IMR-90 (cell line): Measurements from ENCODE around the gene DDX6. TPM values are rescaled to one million over a fixed set of nuclear protein-coding genes. Genes with fewer than 3 reads are reported as not detected.

Experiments
- ATAC-seq: fragments of 200-7000 bp; cut with Tn5 transposase; 2 replicates; pipeline ENCODE4 v1.9.1; 2020; ENCODE audit warnings: low read depth, mild to moderate bottlenecking, moderate library complexity
- BruUV-seq: library from RNA; stranded (reverse); fragments of 400-500 nt; replicated peaks from 2 replicates; lab custom pipeline; 2021; lab: Mats Ljungman, UMichigan
- CTCF ChIA-PET: fragments of 300-600 bp; formaldehyde crosslinking; extraction: SDS; loops from one replicate; lab custom pipeline; 2021; ENCODE audit warnings: antibody characterized with exemption; lab: Yijun Ruan, JAX
- POLR2A ChIA-PET: fragments of 300-600 bp; sonication (Branson Sonifier 250); formaldehyde crosslinking; loops from one replicate; lab custom pipeline; 2022; ENCODE audit warnings: antibody characterized with exemption; ENCODE audit not compliant: unreplicated experiment; lab: Charles Lee
- DNase-seq: peaks from one replicate; pipeline ENCODE4 v3.0.0; 2013
- H2AFZ ChIP-seq: replicated peaks from 2 replicates; pipeline ENCODE3; 2013; ENCODE audit warnings: low read length, mild to moderate bottlenecking; ENCODE audit not compliant: poor library complexity
- H2AK5ac ChIP-seq: 2 replicates; pipeline ENCODE4 v1.6.1; 2013; ENCODE audit warnings: low read depth, low read length, inconsistent platforms
- H2AK9ac ChIP-seq: replicated peaks from 2 replicates; pipeline ENCODE3; 2013; ENCODE audit warnings: mild to moderate bottlenecking, low read depth, low read length, moderate library complexity; ENCODE audit not compliant: poor library complexity
- H2BK120ac ChIP-seq: 2 replicates; pipeline ENCODE4 v1.6.1; 2013; ENCODE audit warnings: low read depth, low read length, inconsistent platforms
- H2BK15ac ChIP-seq: 3 replicates; pipeline ENCODE4 v1.6.1; 2013; ENCODE audit warnings: low read depth, low read length, inconsistent platforms
- H2BK20ac ChIP-seq: 2 replicates; pipeline ENCODE4 v1.6.1; 2013; ENCODE audit warnings: low read depth, mild to moderate bottlenecking, inconsistent platforms, low read length, moderate library complexity
- H2BK5ac ChIP-seq: 2 replicates; pipeline ENCODE4 v1.6.1; 2013; ENCODE audit warnings: mild to moderate bottlenecking, low read depth, low read length, inconsistent platforms; ENCODE audit not compliant: poor library complexity, severe bottlenecking
- H3K14ac ChIP-seq: replicated peaks from 2 replicates; pipeline ENCODE4 v1.6.1; 2013; ENCODE audit warnings: low read depth, low read length, inconsistent platforms
- H3K18ac ChIP-seq: 2 replicates; pipeline ENCODE4 v1.6.1; 2013; ENCODE audit warnings: low read depth, low read length, control low read depth
- H3K23ac ChIP-seq: 2 replicates; pipeline ENCODE4 v1.6.1; 2013; ENCODE audit warnings: low read depth, low read length, inconsistent platforms
- H3K27ac ChIP-seq: 2 replicates; pipeline ENCODE4 v1.5.1; 2013; ENCODE audit warnings: mild to moderate bottlenecking, control low read depth, low read length; ENCODE audit not compliant: insufficient read depth
- H3K27me3 ChIP-seq: 2 replicates; pipeline ENCODE4 v1.6.1; 2013; ENCODE audit warnings: low read length; ENCODE audit not compliant: control insufficient read depth, insufficient read depth
- H3K36me3 ChIP-seq: 2 replicates; pipeline ENCODE4 v1.6.1; 2013; ENCODE audit warnings: low read length, mixed read lengths; ENCODE audit not compliant: control insufficient read depth, insufficient read depth
- H3K4ac ChIP-seq: 2 replicates; pipeline ENCODE4 v1.6.1; 2013; ENCODE audit warnings: low read depth, low read length, inconsistent platforms
- H3K4me1 ChIP-seq: 2 replicates; pipeline ENCODE4 v1.6.1; 2013; ENCODE audit warnings: low read length, mixed read lengths; ENCODE audit not compliant: control insufficient read depth, insufficient read depth
- H3K4me2 ChIP-seq: 2 replicates; pipeline ENCODE4 v1.6.1; 2013; ENCODE audit warnings: low read depth, mild to moderate bottlenecking, control low read depth, low read length, moderate library complexity
- H3K4me3 ChIP-seq: 2 replicates; pipeline ENCODE4 v1.5.1; 2013; ENCODE audit warnings: low read depth, mild to moderate bottlenecking, control low read depth, low read length, moderate library complexity; ENCODE audit not compliant: insufficient read depth
- H3K56ac ChIP-seq: 2 replicates; pipeline ENCODE4 v1.6.1; 2013; ENCODE audit warnings: low read length, inconsistent platforms; ENCODE audit not compliant: insufficient read depth; ENCODE audit errors: extremely low read depth
- H3K79me1 ChIP-seq, 2 experiments: 2 replicates each; pipeline ENCODE4 v1.6.1; 2013; ENCODE audit warnings: low read length in 2 of 2, inconsistent platforms in 1 of 2, low read depth in 1 of 2
- H3K9ac ChIP-seq: 2 replicates; pipeline ENCODE4 v1.6.1; 2013; ENCODE audit warnings: low read depth, low read length, control low read depth
- H3K9me1 ChIP-seq: 2 replicates; pipeline ENCODE4 v1.6.1; 2013; ENCODE audit warnings: low read length, inconsistent platforms; ENCODE audit not compliant: insufficient read depth
- H3K9me3 ChIP-seq: 2 replicates; pipeline ENCODE4 v1.6.1; 2013; ENCODE audit warnings: low read length; ENCODE audit not compliant: control insufficient read depth, insufficient read depth
- H4K20me1 ChIP-seq: 2 replicates; pipeline ENCODE4 v1.6.1; 2013; ENCODE audit warnings: low read length, inconsistent platforms; ENCODE audit not compliant: insufficient read depth
- H4K5ac ChIP-seq: 2 replicates; pipeline ENCODE4 v1.6.1; 2013; ENCODE audit warnings: mild to moderate bottlenecking, low read depth, low read length, control low read depth
- H4K8ac ChIP-seq, 2 experiments: 2 replicates each; pipeline ENCODE4 v1.6.1; 2013; ENCODE audit warnings: low read depth in 2 of 2, low read length in 2 of 2, control low read depth in 1 of 2, inconsistent platforms in 1 of 2
- H4K91ac ChIP-seq: 2 replicates; pipeline ENCODE4 v1.6.1; 2013; ENCODE audit warnings: low read depth, low read length, inconsistent platforms; ENCODE audit not compliant: insufficient read depth
- CHD1 ChIP-seq: IDR thresholded peaks from 2 replicates; pipeline ENCODE4 v1.6.1; 2012; ENCODE audit warnings: low read depth, low read length, improper control_type of control experiment
- CTCF ChIP-seq: conservative IDR thresholded peaks from 2 replicates; pipeline ENCODE4 v1.5.1; 2012; ENCODE audit warnings: mild to moderate bottlenecking, low read depth, low read length, improper control_type of control experiment
- MAFK ChIP-seq: IDR thresholded peaks from 2 replicates; pipeline ENCODE4 v1.6.1; 2012; ENCODE audit warnings: low read depth, low read length, improper control_type of control experiment
- MAZ ChIP-seq: IDR thresholded peaks from 2 replicates; pipeline ENCODE4 v1.6.1; 2012; ENCODE audit warnings: low read depth, mild to moderate bottlenecking, low read length, improper control_type of control experiment, moderate library complexity, borderline replicate concordance
- MXI1 ChIP-seq: IDR thresholded peaks from 2 replicates; pipeline ENCODE4 v1.6.1; 2012; ENCODE audit warnings: low read depth, mild to moderate bottlenecking, low read length, moderate library complexity, borderline replicate concordance
- NFE2L2 ChIP-seq: fragments of 150-350 bp; IDR thresholded peaks from 2 replicates; pipeline ENCODE4 v1.6.1; 2016; ENCODE audit warnings: low read depth, mild to moderate bottlenecking, low read length
- POLR2A ChIP-seq: IDR thresholded peaks from 2 replicates; pipeline ENCODE4 v1.6.1; 2012; ENCODE audit warnings: mild to moderate bottlenecking, low read depth, low read length
- RAD21 ChIP-seq: IDR thresholded peaks from 2 replicates; pipeline ENCODE4 v1.6.1; 2012; ENCODE audit warnings: low read length, improper control_type of control experiment
- RCOR1 ChIP-seq: IDR thresholded peaks from 2 replicates; pipeline ENCODE4 v1.6.1; 2012; ENCODE audit warnings: mild to moderate bottlenecking, low read length, improper control_type of control experiment; ENCODE audit not compliant: insufficient replicate concordance
- RFX5 ChIP-seq: IDR thresholded peaks from 2 replicates; pipeline ENCODE4 v1.8.0; 2012; ENCODE audit warnings: low read depth, mild to moderate bottlenecking, low read length, moderate library complexity
- WGBS, 2 experiments: methylation state at CpG; one replicate each; pipeline versions ENCODE4 v1.1.5 to v1.1.7; 2013; ENCODE audit warnings: missing lambda C conversion rate in 2 of 2; ENCODE audit not compliant: insufficient read length in 1 of 2; ENCODE audit errors: extremely low coverage in 2 of 2; 5-methylcytosine and 5-hydroxymethylcytosine counted together
- dilution Hi-C: fragments of 300-500 bp; cut with HindIII; formaldehyde crosslinking; loops from one replicate; pipeline ENCODE4 v1.14.3; 2018; ENCODE audit warnings: low sequenced_read_pairs; ENCODE audit not compliant: unreplicated experiment
- in situ Hi-C: fragments of 300-500 bp; cut with MboI; formaldehyde crosslinking; loops from 3 replicates; pipeline ENCODE4 v1.14.3; 2019; ENCODE audit warnings: low sequenced_read_pairs, inconsistent platforms, mixed read lengths
- intact Hi-C: fragments of 100-400 bp; cut with micrococcal nuclease; formaldehyde crosslinking; loops from 2 replicates; pipeline ENCODE4 v1.10.0; 2022
- polyA plus RNA-seq, 3 experiments: library from polyadenylated mRNA; depleted of rRNA; stranded (reverse); fragments of >200 nt; gene quantifications; 2 replicates each; pipeline ENCODE4 v1.2.3, GENCODE V29; 2012; ENCODE audit warnings: low replicate concordance in 1 of 3
- total RNA-seq: library from RNA; depleted of rRNA; stranded (reverse); fragments of >200 nt; gene quantifications from 2 replicates; pipeline ENCODE4 v1.2.3, GENCODE V29; 2012

The DDX6 gene
- total and polyA plus RNA-seq, 2 of the 4 experiments (the other 2 are of a cell fraction), result 19.2 to 197 TPM

- Histone ChIP-seq H3K4me2 (no peak overlapping the region), H3K56ac (no peak overlapping the region), H3K9me3 (no peaks in the 10 kb centered on the region), H2BK120ac (no peak overlapping the region), H2AK9ac (no peak overlapping the region), H2AK5ac (no peak overlapping the region), H3K27me3 (no peaks in the 10 kb centered on the region; the same call in 1 of the 2 replicates), H2BK20ac (no peak overlapping the region), H3K27ac (no peak overlapping the region), H4K91ac (no peak overlapping the region), H3K9ac (no peak overlapping the region), H3K4me3 (no peak overlapping the region), H4K5ac (no peak overlapping the region), H3K14ac (no peak overlapping the region), H2BK5ac (no peak overlapping the region), H3K4ac (no peak overlapping the region), H4K20me1 (no peaks in the 10 kb centered on the region; the same call in 1 of the 2 replicates), H3K18ac (no peak overlapping the region), H3K4me1 (peaks cover 4% of the 10 kb centered on the region; the same call in 1 of the 2 replicates), H3K36me3 (no peaks in the 10 kb centered on the region), H3K23ac (no peak overlapping the region), H4K8ac (no peak overlapping the region), H3K79me1 (no peaks in the 10 kb centered on the region), H2AFZ (no peak overlapping the region), H3K9me1 (0 out of 2 replicates have a peak, but pooled peaks cover 2% of the 10 kb centered on the region), H2BK15ac (no peak overlapping the region)
- in situ Hi-C loops (no loop called here), dilution Hi-C loops (no loop called here), intact Hi-C loops (no loop called here)
- no peak for ATAC-seq
- TF ChIP-seq CHD1 (no peak), RCOR1 (no peak), NFE2L2 (no peak), POLR2A (no peak), RAD21 (no peak), MXI1 (no peak), RFX5 (no peak), CTCF (no peak), MAZ (no peak), MAFK (no peak)
- CTCF ChIA-PET, result no interaction called here
- WGBS, 2 experiments, result 80% methylated on average over 1 of the region's 8 CpGs; no CpG with 5 or more reads in 1 of the 2 experiments
- POLR2A ChIA-PET, result no interaction called here
- no TSS peak for BruUV-seq
- no peak for DNase-seq
Observed at GRCh38 chr11:118837868-118838267, 46.9 kb upstream of the DDX6 start.
